ENCODE results near the gene CTSD.
"Not testable (repeated sequence)": the region's sequence is repeated elsewhere in the genome, so short reads cannot be mapped to it uniquely, and the experiment has no call there.

CTSD gene

GRCh38 chr11:1771273-1771672 lies 7.5 kb upstream of the CTSD start:
- in situ Hi-C loops (cut with HindIII; ENCODE audit: low sequenced_read_pairs) = loop anchor here (10.0 kb wide), 1 partner anchor 54 kb away; no protein-coding TSS in a partner anchor

DNA sequence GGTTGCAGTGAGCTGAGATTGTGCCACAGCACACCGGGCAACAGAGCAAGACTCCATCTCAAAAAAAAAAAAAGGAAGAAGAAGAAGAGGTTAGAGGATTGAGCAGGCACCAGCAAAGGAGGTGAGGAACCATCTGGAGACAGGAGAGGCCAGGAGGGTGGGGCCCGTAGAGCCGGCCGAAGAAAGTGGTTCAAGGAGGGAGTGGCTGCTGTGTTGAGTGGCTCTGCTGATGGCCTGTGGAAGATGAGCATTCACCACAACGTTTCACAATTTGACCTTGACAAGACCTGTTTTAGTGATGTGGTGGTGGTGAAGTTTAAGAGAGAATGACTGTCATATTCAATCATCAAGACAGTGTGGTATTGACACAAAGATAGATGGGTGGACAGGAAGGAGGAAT lies 6.8 kb upstream of the CTSD start:
- in situ Hi-C loops (cut with HindIII; ENCODE audit: low sequenced_read_pairs) = loop anchor here (10.0 kb wide), 1 partner anchor 54 kb away; no protein-coding TSS in a partner anchor

- in situ Hi-C loops (cut with HindIII; ENCODE audit: low sequenced_read_pairs) = loop anchor here (10.0 kb wide), 1 partner anchor 55 kb away; no protein-coding TSS in a partner anchor
These were observed 6.3 kb upstream of the CTSD start for GRCh38 chr11:1770061-1770460.

DNA sequence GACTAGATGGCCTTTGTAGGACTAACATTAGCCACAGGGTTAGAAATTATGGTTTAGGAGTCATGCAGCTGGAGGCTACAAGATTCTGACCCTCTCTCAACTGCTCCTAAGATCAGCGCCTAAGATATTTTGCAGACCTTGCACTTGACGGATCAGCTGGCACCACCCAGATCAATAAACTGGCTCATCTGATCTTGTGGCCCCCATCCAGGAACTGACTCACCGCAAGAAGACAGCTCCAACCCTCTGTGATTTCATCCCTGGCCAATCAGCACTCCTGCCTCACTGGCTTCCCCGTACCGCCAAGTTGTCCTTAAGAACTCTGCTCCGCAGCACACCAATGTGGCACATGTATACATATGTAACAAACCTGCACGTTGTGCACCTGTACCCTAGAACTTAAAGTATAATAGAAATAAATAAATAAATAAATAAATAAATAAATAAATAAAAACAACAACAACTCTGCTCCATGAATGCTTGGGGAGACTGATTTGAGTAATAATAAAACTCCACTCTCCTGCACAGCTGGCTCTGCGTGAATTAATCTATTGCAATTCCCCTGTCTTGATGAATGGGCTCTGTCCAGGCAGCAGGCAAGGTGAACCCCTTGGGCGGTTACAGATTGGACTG lies 5.7 kb upstream of the CTSD start:
- in situ Hi-C loops (cut with HindIII; ENCODE audit: low sequenced_read_pairs) = not testable (repeated sequence)

DNA sequence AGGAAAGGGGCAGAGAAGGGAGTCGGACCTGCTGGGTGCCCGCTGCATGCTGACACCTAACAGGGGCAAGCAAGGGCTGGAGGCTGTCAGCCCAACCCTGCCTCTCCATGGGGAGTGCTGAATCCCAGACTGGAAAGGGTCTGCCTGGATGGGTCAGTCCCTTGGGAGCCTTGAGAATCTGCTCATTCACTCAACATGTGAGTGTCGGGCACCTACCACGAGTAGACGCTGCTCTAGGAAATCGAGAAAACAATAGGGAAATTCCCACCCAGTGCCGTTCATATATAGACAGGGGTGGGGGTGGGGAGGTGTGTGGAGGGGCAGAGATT lies 4.4 kb upstream of the CTSD start:
- in situ Hi-C loops (cut with HindIII; ENCODE audit: low sequenced_read_pairs) = no loop called here

GRCh38 chr11:1767399-1768140 lies 3.8 kb upstream of the CTSD start:
- in situ Hi-C loops (cut with HindIII; ENCODE audit: low sequenced_read_pairs) = no loop called here

- in situ Hi-C loops (cut with HindIII; ENCODE audit: low sequenced_read_pairs) = no loop called here
These were observed 3.1 kb upstream of the CTSD start for GRCh38 chr11:1766719-1767398.

DNA sequence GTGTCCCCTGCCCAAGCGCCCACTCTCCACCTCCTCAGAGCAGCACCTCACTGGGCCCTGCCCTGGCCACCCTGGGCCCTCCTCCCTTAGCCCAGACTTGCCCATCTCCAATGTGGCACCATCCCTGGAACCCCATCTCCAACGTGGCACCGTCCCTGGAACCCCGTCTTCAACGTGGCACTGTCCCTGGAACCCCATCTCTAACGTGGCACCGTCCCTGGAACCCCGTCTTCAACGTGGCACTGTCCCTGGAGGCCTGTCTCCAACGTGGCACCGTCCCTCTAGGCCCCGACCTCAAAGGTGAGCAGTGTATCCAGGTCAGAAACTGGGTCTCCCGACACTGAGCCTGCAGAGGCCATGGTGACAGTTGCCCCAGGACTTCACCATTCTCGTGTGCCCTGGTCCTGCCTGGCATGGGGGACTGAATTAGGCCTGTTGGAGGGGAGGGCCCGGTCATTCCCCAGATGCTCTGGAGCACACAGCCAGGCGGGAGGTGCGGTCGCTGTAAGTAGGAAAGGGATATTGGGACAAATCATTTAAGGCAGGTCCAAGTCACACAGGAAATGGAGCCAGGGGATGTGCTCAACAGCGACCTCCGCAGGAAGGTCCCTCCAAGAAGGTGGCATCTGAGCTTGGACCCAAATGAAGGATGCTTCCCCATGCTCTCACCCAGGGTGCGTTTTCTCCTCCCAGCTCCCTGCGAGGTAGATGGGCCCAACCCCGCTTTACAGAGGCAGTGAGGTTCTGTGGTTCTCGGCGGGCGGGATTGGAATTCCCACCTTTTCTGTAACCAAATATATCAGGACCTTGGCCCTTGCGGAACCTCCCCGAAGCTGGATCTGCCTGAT lies 2.4 kb upstream of the CTSD start:
- in situ Hi-C loops (cut with HindIII; ENCODE audit: low sequenced_read_pairs) = no loop called here

DNA sequence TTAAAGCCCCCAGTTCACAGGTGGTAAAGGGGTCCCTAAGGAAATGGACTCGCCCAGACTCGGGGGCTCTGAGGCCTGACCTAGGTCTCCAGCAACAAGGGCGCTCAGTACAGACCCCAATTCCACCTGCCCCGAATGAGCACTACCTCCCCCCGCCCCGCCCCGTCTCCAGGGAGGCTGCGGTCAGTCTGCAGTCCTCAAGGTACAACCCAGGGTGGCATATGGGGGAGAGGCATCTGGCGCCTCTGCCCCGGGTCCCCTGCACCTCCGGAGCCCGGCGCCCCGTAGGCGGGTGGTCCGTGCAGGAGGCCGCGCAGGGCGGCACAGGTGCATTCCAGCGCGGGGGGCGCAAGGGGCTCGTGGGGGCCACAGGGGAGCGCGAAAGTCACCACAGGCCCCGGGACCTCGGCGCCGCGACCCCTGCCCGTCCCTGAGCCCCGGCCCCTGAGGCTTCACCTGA lies 361 bp downstream of the CTSD start:
- in situ Hi-C loops (cut with HindIII; ENCODE audit: low sequenced_read_pairs) = no loop called here

DNA sequence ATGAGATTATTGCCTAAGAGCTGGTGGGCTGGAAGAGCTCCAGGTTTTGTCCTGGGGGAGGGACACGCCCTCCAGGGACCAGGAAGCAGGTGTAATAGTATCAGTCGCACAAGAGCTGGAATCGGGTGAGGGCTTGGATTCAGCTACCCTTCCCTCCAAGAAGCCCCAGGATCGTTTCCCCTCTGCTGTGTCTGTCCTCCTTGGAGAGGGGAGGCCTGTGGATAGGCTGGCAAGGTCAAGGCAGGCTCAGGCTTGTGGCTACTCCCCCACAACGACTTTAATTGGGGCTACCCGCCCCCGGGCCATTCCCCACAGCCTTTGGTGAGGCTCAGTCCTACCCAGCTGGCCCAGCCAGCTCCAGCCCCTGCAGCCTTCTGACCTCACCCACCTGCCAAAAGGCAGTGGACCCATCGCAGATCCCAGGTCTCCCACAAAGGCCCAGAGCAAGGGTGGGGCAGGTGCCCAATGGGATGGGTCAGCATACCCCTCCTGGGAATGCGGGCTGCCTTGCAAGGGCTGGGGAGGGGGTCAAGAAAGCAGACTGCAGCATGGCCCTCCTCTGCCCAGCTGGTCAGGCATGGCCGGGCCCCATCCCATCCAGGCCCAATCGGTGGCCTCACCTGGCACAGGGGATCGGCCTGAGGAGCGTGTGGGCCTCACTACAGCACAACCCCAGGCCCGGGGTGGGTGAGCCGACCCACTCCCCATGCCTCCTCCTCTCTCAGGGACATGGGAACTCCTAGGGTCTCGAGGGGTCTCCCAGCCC lies 1.0 kb downstream of the CTSD start:
- in situ Hi-C loops (cut with HindIII; ENCODE audit: low sequenced_read_pairs) = no loop called here

DNA sequence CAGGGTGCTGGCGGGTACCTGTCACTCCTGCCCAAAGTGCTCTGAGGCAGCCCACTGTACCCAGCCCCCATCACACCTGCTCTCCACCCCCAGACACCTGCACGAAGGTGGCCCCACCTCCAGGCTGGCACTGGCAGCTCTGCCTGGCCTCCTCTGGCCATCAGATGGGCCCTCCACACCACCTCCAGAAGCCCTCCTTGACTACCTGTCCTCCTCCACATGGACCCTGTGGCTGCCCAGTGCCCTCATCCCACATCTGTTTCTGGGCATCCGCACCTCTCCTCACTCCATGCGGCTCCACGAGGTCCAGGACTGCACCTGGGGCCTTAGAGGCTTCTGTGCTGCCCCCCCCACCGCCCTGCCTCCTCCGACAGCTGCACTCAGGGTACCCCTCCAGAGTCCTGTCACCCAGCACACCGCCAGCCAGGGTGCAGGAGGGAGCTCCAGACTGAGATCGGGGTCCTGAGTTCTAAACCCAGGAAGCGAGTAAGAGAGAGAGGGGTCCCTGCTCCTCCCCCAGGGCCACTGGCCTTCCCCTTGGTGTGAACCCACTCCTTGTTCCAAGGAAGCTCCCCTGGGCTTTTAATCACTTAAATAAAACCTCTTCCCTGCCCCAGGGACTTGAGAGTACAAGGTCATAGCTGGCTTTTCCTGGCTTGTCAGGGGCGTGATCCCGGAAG lies 1.7 kb downstream of the CTSD start:
- in situ Hi-C loops (cut with HindIII; ENCODE audit: low sequenced_read_pairs) = no loop called here

DNA sequence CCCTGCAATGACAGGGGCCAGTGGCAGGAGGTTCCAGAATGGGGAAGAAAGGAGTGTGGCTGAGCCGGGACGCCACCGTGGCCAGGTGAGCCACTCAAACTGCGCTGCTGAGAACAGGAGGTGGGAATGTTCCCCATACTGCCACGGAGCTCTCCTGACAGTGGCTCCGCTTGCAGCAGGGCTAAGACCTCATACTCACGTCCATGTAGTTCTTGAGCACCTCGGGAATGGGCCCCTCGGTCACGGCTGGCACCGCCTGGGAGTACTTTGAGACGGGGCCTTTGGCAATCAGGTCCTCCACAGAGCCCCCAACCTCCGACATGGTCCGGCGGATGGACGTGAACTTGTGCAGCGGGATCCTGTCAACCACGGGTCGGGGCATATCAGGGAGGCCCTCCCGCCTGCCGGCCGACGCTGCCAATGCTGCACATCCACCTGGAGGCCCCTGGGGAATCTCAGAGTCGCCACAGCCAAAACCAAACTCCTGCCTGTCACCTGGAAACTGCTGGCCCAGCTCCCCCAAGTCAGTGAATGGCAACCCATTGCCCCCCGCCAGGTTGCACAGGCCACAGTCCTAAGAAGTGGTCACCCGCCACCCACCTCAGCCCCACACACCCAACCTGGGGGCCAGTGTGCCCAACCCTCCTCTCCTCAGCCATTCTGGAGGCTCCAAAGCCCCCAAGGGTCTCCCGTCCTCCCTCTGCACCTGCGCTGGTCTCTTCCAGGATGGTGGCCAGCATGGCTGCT lies 2.4 kb downstream of the CTSD start:
- in situ Hi-C loops (cut with HindIII; ENCODE audit: low sequenced_read_pairs) = no loop called here

DNA sequence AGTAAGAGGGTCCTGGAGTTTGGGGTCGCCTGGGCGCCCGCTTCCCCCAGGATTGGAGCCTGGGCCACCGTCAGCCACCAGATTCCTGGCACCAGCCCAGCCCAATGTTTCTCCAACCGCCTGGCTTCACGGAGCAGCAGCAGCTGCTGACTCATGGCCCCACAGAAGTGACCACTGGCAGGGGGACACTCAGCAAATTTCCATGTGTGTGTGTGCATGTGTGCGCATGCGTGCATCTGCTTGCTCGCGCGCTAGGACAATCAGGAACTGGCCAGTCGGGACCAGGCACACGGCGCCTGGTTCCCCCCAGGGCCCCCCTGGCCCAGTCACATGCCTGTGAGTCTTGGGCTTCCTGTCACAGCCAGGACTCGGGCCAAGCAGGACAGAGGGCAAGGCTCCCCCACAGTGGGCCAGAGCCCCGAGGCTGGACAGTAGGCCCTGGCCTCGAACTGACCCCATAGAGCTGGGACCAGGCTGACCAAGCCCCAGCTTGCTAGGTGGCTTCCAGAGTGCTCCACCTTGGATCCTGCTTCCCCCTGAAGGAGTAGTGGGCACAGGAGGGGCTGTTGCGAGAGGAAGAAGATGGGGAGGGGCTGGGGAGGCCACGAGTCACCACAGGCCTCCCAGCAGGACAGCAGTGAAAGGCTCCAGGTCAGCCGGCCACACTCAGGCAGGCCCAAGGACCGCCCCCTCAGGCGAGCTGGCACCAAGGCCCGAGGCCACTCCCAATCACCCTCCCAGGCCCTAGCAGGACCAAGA lies 3.2 kb downstream of the CTSD start:
- in situ Hi-C loops (cut with HindIII; ENCODE audit: low sequenced_read_pairs) = no loop called here

- in situ Hi-C loops (cut with HindIII; ENCODE audit: low sequenced_read_pairs) = no loop called here
These were observed 3.9 kb downstream of the CTSD start for GRCh38 chr11:1759851-1760220.

DNA sequence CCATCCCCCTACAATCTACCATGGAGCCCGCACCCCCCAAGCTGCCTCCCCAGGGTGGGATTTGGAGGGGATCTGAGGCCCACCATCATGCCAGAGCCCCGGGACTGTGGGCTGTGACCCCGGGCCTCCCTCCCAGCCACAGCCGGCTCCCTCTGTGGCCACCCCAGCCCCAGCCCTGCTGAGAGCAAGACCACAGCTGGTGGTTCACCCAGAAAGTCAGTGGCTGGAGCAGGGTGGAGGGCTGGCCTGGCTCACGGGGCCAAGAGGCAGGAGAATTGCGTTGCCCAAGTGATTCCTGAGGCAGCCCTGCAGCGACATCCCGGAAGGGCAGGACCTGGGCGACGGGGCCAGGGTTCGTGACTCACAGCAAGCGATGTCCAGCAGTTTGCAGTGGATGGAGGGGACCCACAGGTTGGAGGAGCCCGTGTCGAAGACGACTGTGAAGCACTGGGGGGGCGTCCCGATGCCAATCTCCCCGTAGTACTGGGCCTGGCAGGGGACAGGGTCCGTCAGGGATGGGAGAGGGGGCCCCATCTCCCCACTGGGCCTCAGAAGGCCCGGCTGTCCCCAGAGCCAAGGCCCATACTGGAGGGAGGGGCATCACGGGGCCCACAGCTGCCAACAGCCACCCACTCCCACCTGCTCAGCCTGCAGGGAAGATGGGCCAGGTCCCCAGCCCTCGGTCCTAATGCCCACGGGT lies 4.4 kb downstream of the CTSD start:
- in situ Hi-C loops (cut with HindIII; ENCODE audit: low sequenced_read_pairs) = no loop called here

DNA sequence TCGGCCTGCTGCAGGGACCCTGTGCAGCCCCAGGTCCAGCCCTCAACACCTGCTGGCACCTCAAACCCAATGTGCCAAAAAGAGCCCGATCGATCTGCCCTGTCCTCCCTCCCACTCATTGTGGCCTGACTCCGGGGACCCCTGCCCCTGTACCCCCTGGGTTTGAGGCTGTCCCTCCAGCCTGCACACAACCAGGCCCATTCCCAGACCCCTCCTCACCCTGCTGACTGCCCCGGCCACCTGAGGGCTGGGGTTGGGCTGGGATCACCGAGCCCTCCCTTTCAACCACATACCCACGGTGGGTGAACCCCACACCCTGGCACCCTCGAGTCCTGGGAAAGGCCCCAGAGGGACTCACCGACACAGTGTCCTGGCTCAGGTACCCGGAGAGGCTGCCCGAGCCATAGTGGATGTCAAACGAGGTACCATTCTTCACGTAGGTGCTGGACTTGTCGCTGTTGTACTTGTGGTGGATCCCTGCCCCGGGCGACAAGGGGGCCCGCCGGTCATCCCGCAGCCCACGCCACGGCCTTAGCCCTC lies 5.0 kb downstream of the CTSD start:
- in situ Hi-C loops (cut with HindIII; ENCODE audit: low sequenced_read_pairs) = no loop called here

GRCh38 chr11:1757861-1758610 lies 5.7 kb downstream of the CTSD start:
- in situ Hi-C loops (cut with HindIII; ENCODE audit: low sequenced_read_pairs) = no loop called here

Data from DLD1 (cell line).